Ovary (tissue), 3 donors: Measurements from ENCODE around the gene GFY.

Source experiments
- EP300 ChIP-seq: sonication (generic); formaldehyde crosslinking; IDR thresholded peaks from one replicate; pipeline ENCODE4 v1.6.1; 2017; ENCODE audit warnings: antibody characterized with exemption
- POLR2A ChIP-seq: fragments of 450-650 bp; IDR thresholded peaks from one replicate; pipeline ENCODE4 v1.6.1; 2017; ENCODE audit warnings: antibody characterized with exemption, mild to moderate bottlenecking, moderate library complexity
- TF ChIP-seq, protein P1 (sequence below), 3 donors: fragments of 450-650 bp in 2 of 3; fragments of 200-600 bp in 1 of 3; IDR thresholded peaks; one replicate each; pipeline versions ENCODE4 v1.5.1 to v1.8.0; 2016 to 2022; ENCODE audit warnings: antibody characterized with exemption in 3 of 3, mild to moderate bottlenecking in 1 of 3
- donor health status: DM: no; HTN: no; CAD: no.

DNA sequence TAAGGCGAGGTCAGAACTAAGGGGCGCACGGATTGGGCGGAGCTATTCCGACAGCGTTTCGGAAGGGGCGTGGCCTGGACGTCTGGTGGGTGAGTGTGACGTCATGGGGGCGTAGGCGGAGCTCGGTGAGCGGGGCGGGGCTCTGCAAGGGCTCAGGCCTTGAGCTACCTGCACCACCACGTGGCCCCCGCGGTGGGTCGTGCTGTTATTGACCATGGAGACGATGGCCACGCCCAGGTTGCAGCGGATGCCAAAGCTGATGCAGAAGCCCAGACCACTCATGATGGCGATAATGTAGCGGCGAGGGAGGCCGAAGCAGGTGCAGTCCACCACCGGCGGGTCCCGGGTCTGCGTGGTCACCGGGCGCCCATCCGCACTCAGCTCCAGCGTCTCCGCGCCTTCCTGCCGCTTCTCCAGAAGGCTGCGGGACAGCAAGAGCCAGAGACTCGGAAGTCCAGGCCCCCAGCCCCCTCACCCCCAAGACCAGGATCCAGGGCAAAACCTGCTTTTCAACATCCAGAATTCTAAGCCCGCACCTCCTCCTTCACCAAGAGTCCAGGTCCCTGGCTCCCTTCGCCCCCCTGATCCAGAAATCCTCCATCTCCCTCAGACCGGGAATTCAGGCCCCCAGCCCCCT lies 11.3 kb downstream of the GFY start:
- TF ChIP-seq POLR2A = no peak
- TF ChIP-seq, protein P1, sequence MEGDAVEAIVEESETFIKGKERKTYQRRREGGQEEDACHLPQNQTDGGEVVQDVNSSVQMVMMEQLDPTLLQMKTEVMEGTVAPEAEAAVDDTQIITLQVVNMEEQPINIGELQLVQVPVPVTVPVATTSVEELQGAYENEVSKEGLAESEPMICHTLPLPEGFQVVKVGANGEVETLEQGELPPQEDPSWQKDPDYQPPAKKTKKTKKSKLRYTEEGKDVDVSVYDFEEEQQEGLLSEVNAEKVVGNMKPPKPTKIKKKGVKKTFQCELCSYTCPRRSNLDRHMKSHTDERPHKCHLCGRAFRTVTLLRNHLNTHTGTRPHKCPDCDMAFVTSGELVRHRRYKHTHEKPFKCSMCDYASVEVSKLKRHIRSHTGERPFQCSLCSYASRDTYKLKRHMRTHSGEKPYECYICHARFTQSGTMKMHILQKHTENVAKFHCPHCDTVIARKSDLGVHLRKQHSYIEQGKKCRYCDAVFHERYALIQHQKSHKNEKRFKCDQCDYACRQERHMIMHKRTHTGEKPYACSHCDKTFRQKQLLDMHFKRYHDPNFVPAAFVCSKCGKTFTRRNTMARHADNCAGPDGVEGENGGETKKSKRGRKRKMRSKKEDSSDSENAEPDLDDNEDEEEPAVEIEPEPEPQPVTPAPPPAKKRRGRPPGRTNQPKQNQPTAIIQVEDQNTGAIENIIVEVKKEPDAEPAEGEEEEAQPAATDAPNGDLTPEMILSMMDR (IDR thresholded peaks at IDR 0.05) = no peak
- no peak for TF ChIP-seq EP300
